Muscle of arm (tissue), 12 donors: Measurements from ENCODE around the gene DNAH11. TPM values are rescaled to one million over a fixed set of nuclear protein-coding genes. Genes with fewer than 3 reads are reported as not detected.
A peak's percentile ranks its signal among the peaks of the same experiment; 100 is the strongest.

Experiments used
- DNase-seq: peaks from one replicate; pipeline ENCODE4 v3.0.0-alpha.2; 2013
- polyA plus RNA-seq, 12 donors: library from polyadenylated mRNA; unstranded; fragments of 120-200 nt; gene quantifications; one replicate each; pipeline ENCODE4 v1.2.1, GENCODE V29; 2013; ENCODE audit not compliant: insufficient read length in 12 of 12

DNAH11 gene
- polyA plus RNA-seq, 12 donors: 0.12 to 1.7 (median 0.93) TPM; not detected in 2

DNA sequence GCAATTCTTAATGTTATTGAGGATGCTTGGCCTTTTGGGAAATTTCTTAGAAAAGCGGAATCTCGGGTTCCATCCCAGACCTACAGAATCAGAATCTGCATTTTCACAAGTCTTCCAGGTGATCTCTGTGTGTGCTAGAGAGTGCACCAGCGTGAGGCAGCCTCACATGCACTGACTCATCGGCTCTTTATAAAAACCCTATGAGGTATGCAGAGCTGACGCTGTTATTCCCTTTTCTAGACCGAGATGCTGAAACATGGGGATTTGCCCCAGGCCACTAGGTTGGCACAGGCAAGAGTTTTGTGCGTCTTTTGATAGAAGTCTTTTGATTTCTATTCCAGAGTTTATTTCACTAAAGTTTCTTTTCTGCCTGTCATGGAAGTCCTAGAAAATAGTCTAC lies 341.7 kb downstream of the DNAH11 start:
- no peak for DNase-seq

DNA sequence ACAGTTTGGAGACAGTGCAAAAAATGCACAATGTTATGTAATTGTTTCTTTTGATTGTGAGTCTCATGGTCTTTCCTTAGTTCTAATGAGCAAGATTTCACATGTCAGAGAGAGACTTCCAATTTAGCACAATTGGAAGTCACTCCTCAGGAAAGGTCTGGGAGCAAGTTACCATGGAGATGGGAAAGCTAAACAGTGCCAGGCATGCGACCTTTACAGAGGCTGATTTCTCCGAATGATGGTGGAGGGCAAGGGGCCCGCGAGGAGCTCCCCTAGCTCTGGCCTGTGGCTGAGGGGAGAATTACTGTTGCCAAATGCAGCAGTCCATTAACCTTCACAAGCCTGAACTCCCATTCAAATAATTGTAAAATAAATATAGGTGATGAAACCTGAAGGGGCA lies 343.6 kb downstream of the DNAH11 start:
- DNase-seq: no peak

DNA sequence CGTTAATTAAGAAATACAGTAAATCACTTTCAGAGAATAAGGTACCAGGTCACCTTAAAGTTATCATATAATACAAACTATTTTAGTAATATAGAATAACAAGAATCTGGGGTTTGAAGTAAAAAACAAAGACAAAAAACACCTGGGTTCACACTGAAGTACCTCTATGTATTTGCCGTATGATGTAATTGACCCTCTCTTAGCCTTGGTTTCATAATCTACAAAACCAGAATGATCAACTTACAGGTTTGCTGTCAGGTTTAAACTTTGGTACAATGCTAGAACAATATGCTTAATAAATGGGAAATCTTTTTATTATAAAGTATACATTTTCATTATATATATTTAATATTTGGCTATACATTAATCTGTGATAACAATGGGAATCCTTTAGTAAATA lies 344.5 kb downstream of the DNAH11 start:
- DNase-seq: no peak

DNA sequence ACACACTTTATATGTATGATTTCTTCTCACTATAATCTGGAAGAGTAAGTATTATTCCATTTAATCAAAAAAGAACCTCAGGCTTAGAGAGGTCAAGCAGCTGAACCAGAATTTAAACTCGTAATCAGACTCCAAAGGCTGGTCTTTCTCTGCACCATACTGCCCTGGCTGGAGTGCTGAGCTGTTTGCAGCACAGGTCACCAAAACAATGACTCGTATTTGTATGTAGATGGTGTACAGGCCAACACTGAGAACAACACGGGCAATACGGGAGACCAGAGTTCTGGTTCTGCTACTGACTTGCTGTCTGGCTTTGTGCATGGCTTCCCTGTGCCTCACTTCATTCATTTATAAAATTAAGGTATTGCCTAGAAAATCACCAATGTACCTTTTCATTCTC lies 344.9 kb downstream of the DNAH11 start:
- no peak for DNase-seq

DNA sequence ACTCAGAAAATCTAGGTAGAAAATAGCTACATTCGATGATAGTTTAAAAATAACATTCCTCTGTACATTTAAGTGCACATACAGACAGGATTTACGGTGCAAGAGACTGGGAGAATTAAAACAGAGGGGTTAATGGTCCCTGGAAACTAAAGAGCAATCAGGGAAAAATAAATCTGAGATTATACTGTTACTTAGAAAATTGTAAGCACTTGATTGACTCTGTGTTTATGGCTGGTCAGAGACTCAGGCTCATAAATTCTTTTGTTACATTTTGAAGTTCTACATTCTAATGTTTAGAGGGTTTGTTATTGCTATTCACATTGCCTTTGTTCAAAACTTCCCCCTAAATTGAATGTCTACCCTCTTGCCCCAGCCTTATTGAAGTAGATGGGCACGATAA lies 348.5 kb downstream of the DNAH11 start:
- DNase-seq: no peak

DNA sequence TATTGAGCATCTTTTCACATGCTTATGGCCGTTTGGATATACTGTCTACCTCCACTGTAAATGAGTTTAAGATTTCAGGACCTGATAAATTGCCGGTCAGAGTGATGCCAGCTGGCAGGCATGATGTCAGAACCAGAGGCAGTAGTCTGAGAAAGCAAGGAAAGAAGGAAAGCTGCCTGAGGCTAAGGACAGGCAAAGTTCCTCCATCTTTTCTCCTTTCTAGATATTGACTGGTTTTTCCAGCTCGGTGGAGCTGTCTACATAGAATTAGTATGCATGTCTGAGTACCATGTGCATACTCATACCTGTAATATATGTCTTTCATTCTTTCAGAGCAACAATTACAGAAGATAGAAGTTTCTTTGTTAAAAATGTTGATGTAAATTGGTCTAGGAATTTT lies 350.6 kb downstream of the DNAH11 start:
- DNase-seq: no peak

DNA sequence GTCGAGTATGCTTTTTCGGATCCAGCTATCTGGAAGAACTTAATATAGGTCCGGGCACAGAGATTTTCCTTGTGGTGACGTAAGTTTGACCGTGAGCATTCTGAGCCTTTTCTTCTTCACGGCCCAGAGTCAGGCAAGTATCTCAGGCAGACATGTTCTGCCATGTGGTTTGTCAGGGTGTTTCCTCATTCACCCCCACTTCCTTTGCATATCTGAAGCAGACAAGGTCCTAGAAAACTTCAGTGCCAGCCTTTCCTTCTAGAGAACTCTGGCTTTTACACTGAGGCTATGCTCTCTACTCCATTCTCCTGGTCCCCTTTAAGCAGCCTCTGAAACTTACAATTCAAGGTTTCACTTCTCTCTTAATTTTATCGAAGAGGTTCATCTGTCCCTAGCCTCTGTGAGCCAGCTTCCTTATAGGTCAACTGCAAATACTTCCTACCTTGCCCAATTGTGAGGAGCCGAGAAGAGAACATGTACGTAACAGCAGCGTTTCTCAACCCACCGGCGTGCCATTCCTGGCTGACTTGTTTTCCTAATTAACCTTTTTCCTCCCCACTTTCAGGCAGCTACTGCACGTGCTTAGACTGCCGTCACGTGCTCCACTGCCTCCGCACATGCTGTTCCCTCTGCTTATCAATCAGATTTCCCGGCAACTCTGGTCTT lies 355.6 kb downstream of the DNAH11 start:
- no peak for DNase-seq

DNA sequence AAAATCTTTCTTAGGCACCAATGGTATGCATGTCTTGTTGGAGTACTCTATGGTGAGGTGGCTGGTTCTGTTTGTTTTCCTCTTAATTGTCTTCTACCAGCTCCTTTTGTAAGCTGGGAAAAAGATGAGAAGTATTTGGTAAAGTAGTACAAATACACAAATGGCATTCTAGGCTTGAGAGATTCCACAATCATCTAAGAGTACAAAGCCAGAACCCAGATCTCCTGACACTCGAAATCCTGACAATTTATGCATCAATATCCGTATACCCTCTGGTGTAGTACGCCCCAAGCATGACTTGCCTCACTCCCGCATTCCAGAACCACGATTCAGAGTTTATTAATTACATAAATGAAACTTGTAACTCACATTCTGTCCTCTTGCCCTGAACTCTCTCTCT lies 359.4 kb downstream of the DNAH11 start:
- DNase-seq: no peak

DNA sequence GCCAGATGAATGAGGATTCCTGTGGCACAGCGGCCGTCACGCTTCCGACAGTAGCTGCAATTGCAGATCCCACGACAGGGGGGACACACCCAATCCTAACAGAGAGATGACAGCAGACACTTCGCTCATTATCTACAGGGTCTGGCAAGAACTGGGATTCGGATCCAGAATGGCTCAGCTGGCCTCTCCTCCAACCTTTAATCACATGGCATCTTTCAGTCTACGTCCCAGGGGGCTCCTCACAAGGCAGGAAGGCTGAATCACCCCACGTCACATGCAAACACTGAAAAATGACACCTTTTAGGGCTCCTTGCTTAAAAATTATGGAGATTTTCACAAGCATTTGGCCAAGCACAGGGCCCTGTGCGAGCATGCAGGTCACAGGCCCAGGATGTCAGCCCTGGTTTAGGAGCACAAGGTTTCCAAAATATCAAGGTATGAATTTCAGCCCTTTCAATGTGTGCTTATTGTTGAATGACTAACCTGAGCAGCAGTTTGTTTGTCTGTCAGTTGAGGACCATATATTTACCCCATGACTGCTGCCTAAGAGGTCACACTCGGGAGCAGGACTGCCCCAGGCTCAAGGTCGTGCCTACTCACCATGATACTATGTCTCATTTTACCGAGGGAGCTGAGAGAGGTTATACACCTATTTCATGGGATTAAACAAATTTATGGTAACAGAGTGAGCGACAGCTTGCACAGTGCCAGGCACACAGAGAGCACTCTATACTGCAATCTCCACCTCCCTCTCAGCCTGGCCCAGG lies 360.4 kb downstream of the DNAH11 start:
- DNase-seq: no peak

DNA sequence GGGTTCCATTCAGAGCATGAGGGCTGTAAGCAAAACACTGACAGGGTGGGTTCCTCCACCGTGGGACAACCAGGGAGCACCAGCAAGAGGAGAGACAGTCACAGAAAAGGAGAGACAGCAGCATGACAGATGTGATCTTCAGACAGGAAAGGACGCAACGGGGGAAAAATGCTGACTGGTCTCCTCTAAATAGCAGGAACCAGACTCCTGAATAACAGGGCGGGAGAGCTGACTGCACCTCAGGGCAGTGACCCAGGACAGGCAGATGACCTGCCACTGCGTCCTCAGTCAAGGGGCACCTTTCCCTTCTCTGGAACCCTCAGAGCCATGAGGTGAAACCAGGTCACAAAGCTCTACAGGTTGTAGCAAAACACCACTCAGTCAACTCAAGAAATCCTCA lies 365.9 kb downstream of the DNAH11 start:
- no peak for DNase-seq

DNA sequence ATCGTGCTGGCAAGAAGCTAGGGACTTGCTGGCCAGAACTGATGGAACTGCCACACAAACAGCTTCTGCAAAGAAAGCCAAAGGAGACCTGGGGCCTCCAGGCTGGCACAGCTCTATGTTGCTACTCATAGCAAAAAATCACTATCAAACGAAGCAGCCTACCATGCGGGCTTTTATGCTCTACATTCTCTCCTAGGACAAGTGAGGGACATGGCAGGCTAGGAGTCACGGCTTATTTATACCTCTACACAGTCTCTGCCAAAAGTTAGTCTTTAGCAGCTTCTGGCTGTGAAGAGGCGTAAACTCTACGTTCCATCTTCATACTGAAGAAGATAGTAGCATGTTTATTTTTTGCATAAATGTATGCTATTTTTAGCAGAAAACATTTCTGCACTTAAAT lies 367.4 kb downstream of the DNAH11 start:
- DNase-seq: no peak

DNA sequence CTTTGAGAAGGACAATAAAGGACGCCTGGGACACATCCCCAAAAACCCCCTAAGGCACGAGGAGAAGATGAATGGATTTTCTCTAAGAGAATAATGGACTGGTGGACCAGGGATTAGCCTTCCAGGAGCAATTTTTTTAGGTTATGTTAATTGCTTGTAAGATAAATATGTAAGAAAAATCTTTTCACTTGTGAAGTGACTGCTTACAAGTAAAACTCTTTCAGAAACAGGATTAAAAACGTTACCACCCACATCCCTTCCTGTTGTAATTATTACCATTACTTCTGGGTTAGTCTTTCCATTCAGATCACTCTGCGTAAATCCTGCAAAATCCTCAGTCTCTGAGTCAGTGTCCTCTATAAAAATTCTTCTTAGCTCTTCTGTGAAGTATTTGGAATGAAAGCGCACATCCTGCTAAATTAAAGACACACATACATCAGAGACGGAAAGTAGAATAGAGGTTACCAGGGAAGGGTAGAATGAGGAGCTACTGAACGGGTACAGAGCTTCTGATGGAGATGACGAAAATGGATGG lies 368.6 kb downstream of the DNAH11 start:
- DNase-seq: no peak

DNA sequence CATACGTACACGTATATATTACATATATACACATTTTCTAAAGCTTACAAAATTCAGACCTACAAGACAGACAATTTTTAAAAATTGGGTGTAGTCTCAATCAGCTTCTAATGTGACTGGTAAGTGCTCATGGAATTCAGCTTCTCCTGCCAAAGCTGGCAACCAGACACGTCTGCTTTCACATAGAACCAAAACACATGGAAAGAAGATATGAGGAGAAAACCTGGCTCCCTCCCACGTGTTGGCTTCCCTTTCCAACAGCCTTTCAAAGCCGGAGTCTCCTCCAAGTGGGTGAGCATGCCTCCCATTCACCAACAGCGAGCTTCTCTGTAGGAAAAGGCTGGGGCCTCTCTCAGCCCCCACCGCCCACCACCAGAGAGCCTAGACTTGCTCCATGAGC lies 369.5 kb downstream of the DNAH11 start:
- DNase-seq: peak; percentile 22

DNA sequence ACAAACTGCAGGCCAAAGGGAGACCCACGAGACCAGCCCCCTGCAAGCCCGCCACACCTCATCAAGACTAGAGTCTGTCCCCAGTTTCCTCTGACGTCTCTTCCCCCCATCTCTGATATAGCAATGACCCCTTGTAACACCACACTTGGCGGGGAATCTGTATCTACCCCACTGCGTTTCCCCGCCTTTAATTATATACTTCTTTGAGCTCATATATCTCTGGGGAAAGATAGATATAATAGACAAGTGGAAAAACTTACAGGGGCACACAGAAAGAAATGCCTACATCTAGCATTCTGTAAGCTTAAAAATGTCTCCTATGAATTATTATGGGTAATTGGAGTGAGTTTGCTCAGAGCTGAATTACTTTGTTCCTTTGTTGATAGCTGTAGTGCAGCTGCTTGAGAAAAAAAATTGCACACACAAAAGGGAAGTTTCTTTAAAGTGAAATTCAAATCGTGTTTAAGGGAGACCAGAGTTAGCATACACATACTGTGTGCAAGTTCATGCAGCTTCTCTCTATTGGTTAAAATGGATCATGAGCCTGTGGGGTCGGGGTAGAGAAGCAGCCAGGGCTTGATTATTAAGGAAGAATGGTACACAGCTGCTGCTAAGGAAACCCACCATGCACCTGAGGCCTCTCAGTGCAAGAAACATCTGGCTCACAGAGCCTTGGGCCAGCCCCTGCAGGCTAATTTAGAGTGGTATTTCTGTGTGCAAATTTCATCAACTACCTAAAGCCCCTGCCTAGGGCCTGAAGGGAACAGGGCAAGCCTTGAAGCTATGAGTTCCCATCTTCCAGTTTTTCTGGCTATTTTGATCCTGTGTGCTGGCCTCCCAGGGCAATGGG lies 370.3 kb downstream of the DNAH11 start:
- no peak for DNase-seq

DNA sequence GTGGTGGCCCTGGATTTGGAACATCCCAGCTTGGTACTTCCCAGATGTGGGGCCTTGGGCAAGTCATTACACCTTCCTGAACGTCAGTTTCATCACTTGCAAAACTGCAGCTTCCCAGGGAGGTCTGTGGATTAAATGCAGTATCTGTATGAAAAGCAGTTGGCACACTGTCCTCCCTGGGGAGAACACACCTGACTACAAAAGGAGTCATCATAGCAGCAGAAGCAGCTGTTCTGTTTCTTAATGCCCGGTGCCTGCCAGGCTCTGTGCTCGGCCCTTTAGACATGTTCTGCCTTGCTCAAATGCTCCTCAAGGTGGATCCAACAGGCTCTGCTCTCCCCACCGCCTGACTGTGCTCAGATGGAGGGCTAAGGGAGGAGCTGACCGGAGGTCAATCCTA lies 371.8 kb downstream of the DNAH11 start:
- no peak for DNase-seq

DNA sequence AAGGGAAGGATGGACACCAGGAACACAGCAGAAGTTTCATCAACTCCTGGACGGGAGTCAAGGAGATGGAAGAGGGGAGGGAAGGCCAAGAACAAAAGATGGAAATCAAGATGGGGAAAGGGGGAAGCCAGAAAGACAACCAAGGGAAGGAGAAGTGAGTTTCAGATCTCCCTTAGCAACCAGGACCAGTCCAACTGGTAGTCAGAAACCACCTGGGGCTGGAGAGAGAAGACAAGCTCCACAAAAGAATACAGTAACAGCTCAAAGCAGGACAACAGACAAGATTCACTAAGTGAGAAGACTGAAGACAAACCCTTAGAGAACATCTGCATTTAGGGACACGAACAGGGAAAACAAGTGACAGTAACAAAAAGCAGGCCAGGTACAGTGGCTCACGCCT lies 372.3 kb downstream of the DNAH11 start:
- no peak for DNase-seq

DNA sequence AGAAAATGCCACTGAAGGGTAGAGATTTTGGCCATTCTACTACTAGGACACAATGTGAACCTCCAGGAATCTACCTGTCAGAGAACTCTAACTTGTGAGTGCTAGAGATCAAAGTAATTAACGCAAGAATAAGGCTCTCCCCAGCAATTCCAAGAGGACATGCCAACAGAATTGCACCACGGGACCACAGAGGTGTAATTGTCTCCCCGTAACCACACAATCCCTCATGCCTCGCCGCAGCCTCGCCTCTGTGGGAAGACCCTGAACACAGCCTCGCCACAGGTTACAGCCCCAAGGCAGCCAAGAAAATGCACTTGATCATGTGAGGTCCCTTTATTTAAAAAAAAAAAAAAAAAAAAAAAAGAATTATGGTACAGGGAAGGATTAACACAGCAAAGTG lies 373.3 kb downstream of the DNAH11 start:
- DNase-seq: no peak

DNA sequence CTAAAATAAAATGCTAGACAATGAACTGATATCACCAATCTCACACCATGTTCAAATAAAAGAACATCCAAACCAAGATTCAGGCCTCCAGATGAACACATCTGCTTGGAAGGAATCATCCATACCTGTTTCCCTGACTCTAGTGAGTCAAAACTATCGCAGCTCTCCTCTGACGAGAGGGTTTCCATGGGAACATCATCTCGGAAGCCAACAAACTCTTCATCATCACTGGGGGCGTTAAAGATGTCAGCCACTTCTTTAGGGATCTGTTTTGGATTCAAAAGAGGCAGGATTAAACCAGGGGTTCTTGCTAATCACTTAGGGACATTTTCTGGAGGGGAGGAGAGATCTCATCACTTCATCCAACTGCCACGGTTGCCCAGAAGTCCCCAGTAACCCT lies 373.8 kb downstream of the DNAH11 start:
- no peak for DNase-seq

DNA sequence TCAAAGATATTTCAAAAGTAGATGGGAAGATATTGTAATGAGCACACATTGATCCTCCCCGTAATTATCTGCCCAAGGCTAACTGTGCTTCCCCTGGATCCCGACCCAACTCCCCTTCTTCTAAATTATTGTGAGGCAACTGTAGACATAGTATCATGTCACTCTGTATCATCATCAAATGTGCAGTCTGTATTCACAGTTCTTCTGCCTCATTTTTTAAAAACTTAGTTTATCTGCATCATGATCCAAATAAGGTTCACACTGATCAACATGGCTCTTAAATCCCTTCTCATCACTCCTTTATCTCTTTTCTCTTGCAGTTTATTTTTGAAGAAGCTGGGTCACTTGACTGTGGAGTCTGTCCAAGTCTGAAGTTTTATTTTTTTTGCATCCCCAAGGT lies 375.4 kb downstream of the DNAH11 start:
- no peak for DNase-seq

DNA sequence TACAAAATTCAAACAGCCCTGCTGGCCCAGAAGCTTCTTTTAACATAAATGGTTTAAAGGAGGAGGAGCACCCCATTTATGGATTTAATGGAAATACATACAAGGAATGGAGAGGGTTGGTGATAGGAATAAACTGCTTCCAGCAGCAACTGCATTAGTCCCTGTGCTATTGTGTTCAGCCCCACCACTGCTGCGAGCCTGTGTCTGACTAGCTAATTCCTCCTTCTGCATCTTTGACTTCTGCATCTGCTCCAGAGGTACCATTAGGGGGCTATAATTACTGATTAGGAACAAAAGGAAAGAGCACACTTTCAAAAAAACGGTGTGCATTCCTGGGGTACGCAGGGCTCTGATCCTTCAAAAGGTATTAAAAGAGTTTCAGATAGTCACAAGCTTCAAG lies 378.1 kb downstream of the DNAH11 start:
- DNase-seq: no peak

DNA sequence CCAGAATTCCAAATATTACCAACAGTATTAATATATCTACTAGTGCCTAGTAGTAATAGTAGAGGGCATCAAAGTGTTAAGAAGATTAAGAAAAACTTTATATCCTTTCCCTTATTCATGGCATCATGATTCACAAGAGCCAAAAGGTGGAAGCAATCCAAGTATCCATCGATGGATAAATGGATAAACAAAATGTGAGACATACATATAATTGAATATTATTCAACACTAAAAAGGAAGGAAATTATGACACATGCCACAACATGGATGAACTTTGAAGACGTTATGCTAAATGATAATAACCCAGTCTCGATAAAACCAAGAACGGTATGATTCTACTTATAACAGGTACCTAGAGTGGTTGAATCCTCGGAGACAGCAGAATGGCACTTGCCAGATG lies 379.8 kb downstream of the DNAH11 start:
- no peak for DNase-seq

DNA sequence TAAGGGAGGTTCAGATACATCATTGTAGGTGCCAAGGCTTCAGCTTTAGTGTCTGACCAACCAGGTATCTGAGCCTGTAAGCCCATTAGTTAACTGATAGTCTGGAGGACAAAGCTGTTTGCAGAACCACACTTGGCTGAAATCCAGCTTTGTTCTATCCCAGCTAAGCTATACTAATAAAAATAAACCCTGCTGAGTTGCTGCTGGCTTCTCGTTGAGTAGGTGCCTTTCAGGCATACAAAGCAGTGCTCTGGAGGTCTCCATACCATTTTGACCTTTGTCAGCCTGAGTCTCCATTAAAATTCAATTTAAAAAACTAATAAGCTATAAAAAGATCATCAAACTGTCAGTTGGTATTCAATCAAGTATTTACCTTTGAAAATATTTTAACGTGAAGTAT lies 380.8 kb downstream of the DNAH11 start:
- no peak for DNase-seq

DNA sequence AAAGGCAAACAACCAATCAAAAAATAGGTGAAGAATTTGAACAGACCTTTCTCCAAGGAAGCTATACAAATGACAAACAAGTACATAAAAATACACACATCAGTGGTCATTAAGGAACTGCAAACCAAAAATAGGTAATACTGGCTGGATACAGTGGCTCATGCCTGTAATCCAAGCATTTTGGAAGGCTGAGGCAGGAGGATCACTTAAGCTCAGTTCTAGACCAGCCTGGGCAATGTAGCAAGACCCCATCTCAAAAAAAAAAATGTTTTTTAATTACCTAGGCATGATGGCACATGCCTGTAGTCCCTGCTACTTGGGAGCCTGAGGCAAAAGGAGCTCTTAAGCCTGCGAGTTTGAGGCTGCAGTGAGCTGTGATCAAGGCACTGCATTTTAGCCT lies 383.6 kb downstream of the DNAH11 start:
- DNase-seq: no peak
